SK-N-SH (cell line): Measurements from ENCODE around the gene SMCHD1. TPM values are rescaled to one million over a fixed set of nuclear protein-coding genes. Genes with fewer than 3 reads are reported as not detected.

Experiments used
- CTCF ChIA-PET: fragments of 300-600, 350-600 bp; formaldehyde crosslinking; extraction: SDS; loops from one replicate; lab custom pipeline; 2021; lab: Yijun Ruan, JAX
- POLR2A ChIA-PET: fragments of 350-600 bp; sonication (Branson Sonifier 250); formaldehyde crosslinking; extraction: SDS; loops from one replicate; lab custom pipeline; 2020; ENCODE audit warnings: antibody characterized with exemption, inconsistent platforms; lab: Yijun Ruan, JAX
- DNase-seq: peaks from one replicate; pipeline ENCODE4 v3.0.0; 2012
- H2AFZ ChIP-seq: fragments of 200-600 bp; sonication (generic); 2 replicates; pipeline ENCODE4 v1.8.1; 2016; ENCODE audit warnings: antibody characterized with exemption, mild to moderate bottlenecking, low read depth
- H3F3A ChIP-seq: fragments of 200-600 bp; sonication (generic); replicated peaks from 2 replicates; pipeline ENCODE3; 2016; ENCODE audit warnings: antibody characterized with exemption, mild to moderate bottlenecking; ENCODE audit not compliant: insufficient read depth
- H3K27ac ChIP-seq, 2 experiments: fragments of 200-500 bp in 1 of 2; fragments of 200-600 bp in 1 of 2; sonication (Bioruptor generic) in 1 of 2; sonication (generic), shearing (Covaris generic) in 1 of 2; 2 replicates each; pipeline versions ENCODE4 v1.5.1 to v1.6.1; 2014 to 2016; ENCODE audit warnings: low read depth in 2 of 2, inconsistent platforms in 1 of 2, low read length in 1 of 2, mild to moderate bottlenecking in 1 of 2, mixed read lengths in 1 of 2
- H3K27me3 ChIP-seq: fragments of 200-600 bp; sonication (generic), shearing (Covaris generic); 2 replicates; pipeline ENCODE4 v1.6.1; 2016; ENCODE audit warnings: mixed run types; ENCODE audit not compliant: insufficient read depth
- H3K36me3 ChIP-seq, 2 experiments: fragments of 200-500 bp in 1 of 2; fragments of 200-600 bp in 1 of 2; sonication (Bioruptor generic) in 1 of 2; sonication (generic) in 1 of 2; replicated peaks in 1 of 2; 2 replicates each; pipeline versions ENCODE3 to v1.5.1; 2014 to 2016; ENCODE audit warnings: low read length in 1 of 2, mild to moderate bottlenecking in 1 of 2; ENCODE audit not compliant: insufficient read depth in 2 of 2, control insufficient read depth in 1 of 2
- H3K4me1 ChIP-seq, 2 experiments: fragments of 200-500 bp in 1 of 2; fragments of 200-600 bp in 1 of 2; sonication (Bioruptor generic) in 1 of 2; sonication (generic), shearing (Covaris generic) in 1 of 2; 2 replicates each; pipeline versions ENCODE4 v1.5.1 to v1.6.1; 2014 to 2016; ENCODE audit warnings: low read depth in 1 of 2, low read length in 1 of 2, mixed run types in 1 of 2; ENCODE audit not compliant: insufficient read depth in 2 of 2, control insufficient read depth in 1 of 2
- H3K4me2 ChIP-seq: fragments of 200-600 bp; sonication (generic), shearing (Covaris generic); 2 replicates; pipeline ENCODE4 v1.6.1; 2017; ENCODE audit warnings: mixed run types
- H3K4me3 ChIP-seq, 2 experiments: fragments of 200-500 bp in 1 of 2; fragments of 200-600 bp in 1 of 2; sonication (Bioruptor generic) in 1 of 2; sonication (generic), shearing (Covaris generic) in 1 of 2; 2 replicates each; pipeline versions ENCODE4 v1.5.1 to v1.8.1; 2014 to 2016; ENCODE audit warnings: low read depth in 2 of 2, inconsistent platforms in 1 of 2, low read length in 1 of 2, mild to moderate bottlenecking in 1 of 2, mixed read lengths in 1 of 2, moderate library complexity in 1 of 2
- H3K79me2 ChIP-seq: fragments of 200-600 bp; sonication (generic); 2 replicates; pipeline ENCODE4 v1.8.1; 2017; ENCODE audit warnings: mild to moderate bottlenecking; ENCODE audit not compliant: insufficient read depth
- H3K9ac ChIP-seq: fragments of 200-600 bp; sonication (generic); 2 replicates; pipeline ENCODE4 v1.6.1; 2017; ENCODE audit warnings: mixed run types
- H3K9me2 ChIP-seq: fragments of 200-600 bp; sonication (generic); 2 replicates; pipeline ENCODE4 v1.6.1; 2017; ENCODE audit warnings: mixed run types
- H3K9me3 ChIP-seq: fragments of 200-600 bp; sonication (generic); 2 replicates; pipeline ENCODE4 v1.6.1; 2017; ENCODE audit warnings: mixed run types, mild to moderate bottlenecking, moderate library complexity
- H4K20me1 ChIP-seq: fragments of 200-600 bp; sonication (generic); 2 replicates; pipeline ENCODE4 v1.6.1; 2017; ENCODE audit warnings: mild to moderate bottlenecking, mixed run types; ENCODE audit not compliant: insufficient read depth
- EP300 ChIP-seq, 2 experiments: IDR thresholded peaks; 2 replicates each; pipeline versions ENCODE4 v1.4.0 to v1.6.1; 2012; ENCODE audit warnings: borderline replicate concordance in 1 of 2, low read depth in 1 of 2, low read length in 1 of 2
- EZH2phosphoT487 ChIP-seq: fragments of 200-600 bp; sonication (generic); IDR thresholded peaks from 2 replicates; pipeline ENCODE4 v1.6.1; 2017; ENCODE audit warnings: low read depth, mixed run types, mild to moderate bottlenecking, antibody characterized with exemption, moderate library complexity, borderline replicate concordance
- FOSL2 ChIP-seq: IDR thresholded peaks from 2 replicates; pipeline ENCODE4 v1.4.0; 2012; ENCODE audit warnings: low read depth, mild to moderate bottlenecking, moderate library complexity, borderline replicate concordance
- FOXJ3 ChIP-seq: sonication (generic); formaldehyde crosslinking; IDR thresholded peaks from 2 replicates; pipeline ENCODE4 v1.5.1; 2020; ENCODE audit warnings: mild to moderate bottlenecking, missing genetic modification reagents
- FOXM1 ChIP-seq: IDR thresholded peaks from 2 replicates; pipeline ENCODE4 v1.4.0; 2012; ENCODE audit warnings: low read depth, mild to moderate bottlenecking
- GABPA ChIP-seq: IDR thresholded peaks from 2 replicates; pipeline ENCODE4 v1.4.0; 2012; ENCODE audit warnings: low read depth, mild to moderate bottlenecking
- JUND ChIP-seq: IDR thresholded peaks from 2 replicates; pipeline ENCODE4 v1.4.0; 2012
- MEF2A ChIP-seq: IDR thresholded peaks from 2 replicates; pipeline ENCODE4 v1.4.0; 2012; ENCODE audit warnings: low read depth, borderline replicate concordance
- NFIC ChIP-seq: IDR thresholded peaks from 2 replicates; pipeline ENCODE4 v1.4.0; 2012; ENCODE audit warnings: borderline replicate concordance
- POLR2AphosphoS5 ChIP-seq: IDR thresholded peaks from 2 replicates; pipeline ENCODE4 v1.6.1; 2012; ENCODE audit warnings: low read depth, low read length
- RAD21 ChIP-seq: IDR thresholded peaks from 2 replicates; pipeline ENCODE4 v1.6.1; 2012; ENCODE audit warnings: mild to moderate bottlenecking, low read length
- RCOR1 ChIP-seq: fragments of 150-350 bp; IDR thresholded peaks from 2 replicates; pipeline ENCODE4 v1.6.1; 2017; ENCODE audit warnings: antibody characterized with exemption, low read length
- TAF1 ChIP-seq: IDR thresholded peaks from 2 replicates; pipeline ENCODE4 v1.6.1; 2012; ENCODE audit warnings: low read depth, mild to moderate bottlenecking, low read length, moderate library complexity, borderline replicate concordance
- TCF12 ChIP-seq: IDR thresholded peaks from 2 replicates; pipeline ENCODE4 v1.4.0; 2012
- TEAD4 ChIP-seq: IDR thresholded peaks from 2 replicates; pipeline ENCODE4 v1.4.0; 2012; ENCODE audit warnings: mild to moderate bottlenecking, borderline replicate concordance; ENCODE audit not compliant: insufficient read depth
- YY1 ChIP-seq: IDR thresholded peaks from 2 replicates; pipeline ENCODE4 v1.4.0; 2012; ENCODE audit warnings: low read depth, mild to moderate bottlenecking
- WGBS: methylation state at CpG from one replicate; pipeline ENCODE4 v1.1.6; 2017; ENCODE audit warnings: low lambda C conversion rate; 5-methylcytosine and 5-hydroxymethylcytosine counted together
- polyA plus RNA-seq, 3 experiments: library from polyadenylated mRNA; depleted of rRNA; stranded (reverse); fragments of >200 nt; gene quantifications; 2 replicates each; pipeline ENCODE4 v1.2.3, GENCODE V29; 2012
- TF ChIP-seq, protein P1 (sequence below): fragments of 150-350 bp; IDR thresholded peaks from 2 replicates; pipeline ENCODE4 v1.6.1; 2017; ENCODE audit warnings: antibody characterized with exemption, low read length, low read depth, borderline replicate concordance
- TF ChIP-seq, protein P2 (sequence below): IDR thresholded peaks from 2 replicates; pipeline ENCODE4 v1.4.0; 2012; ENCODE audit warnings: low read depth, borderline replicate concordance
- TF ChIP-seq, protein P3 (sequence below): IDR thresholded peaks from 2 replicates; pipeline ENCODE4 v1.4.0; 2012; ENCODE audit warnings: low read depth
- TF ChIP-seq, protein P4 (sequence below): IDR thresholded peaks from 2 replicates; pipeline ENCODE4; 2012
- TF ChIP-seq, protein P5 (sequence below): IDR thresholded peaks from 2 replicates; pipeline ENCODE4 v1.4.0; 2012; ENCODE audit warnings: low read depth, borderline replicate concordance
- TF ChIP-seq, protein P6 (sequence below): fragments of 200-600 bp; sonication (generic); IDR thresholded peaks from 2 replicates; pipeline ENCODE4 v1.6.1; 2017; ENCODE audit warnings: antibody characterized with exemption, mild to moderate bottlenecking, moderate library complexity

The SMCHD1 gene
- polyA plus RNA-seq, 1 of the 3 experiments (the other 2 are of a cell fraction), result 8.9 TPM

DNA sequence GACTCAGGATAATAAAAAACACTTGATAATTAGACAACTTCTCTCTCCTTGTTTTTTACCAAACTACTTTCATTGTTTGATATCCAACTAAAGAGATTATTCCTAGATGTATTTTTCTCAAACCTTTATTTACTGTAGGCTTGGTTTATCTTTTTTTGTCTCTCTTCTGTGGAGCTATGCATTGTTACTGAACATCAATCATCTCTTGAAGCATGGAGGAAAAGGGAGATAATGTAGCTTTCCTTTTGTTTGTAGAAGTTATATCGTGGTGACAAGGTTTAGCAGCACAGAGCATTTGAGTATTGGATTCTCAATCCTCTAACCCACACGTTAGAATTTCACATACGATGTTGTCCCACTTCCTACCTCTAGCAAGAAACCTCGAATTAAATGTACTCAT lies 41.7 kb downstream of the SMCHD1 start:
- WGBS, result 95% methylated on average over 4 of the region's 4 CpGs
- Histone ChIP-seq H3K79me2 (peaks cover 21% of the 10 kb centered on the region; the same call in 1 of the 2 replicates), H3K27ac (no peak overlapping the region), H3K4me2 (no peak overlapping the region), H3K27me3 (no peaks in the 10 kb centered on the region), H3K4me1 (no peaks in the 10 kb centered on the region), H2AFZ (no peak overlapping the region), H3K9ac (no peak overlapping the region), H3K36me3 (peaks cover 72 to 86% of the 10 kb centered on the region in 2 experiments), H3K9me2 (no peaks in the 10 kb centered on the region), H4K20me1 (no peaks in the 10 kb centered on the region), H3K9me3 (no peaks in the 10 kb centered on the region), H3K4me3 (no peak overlapping the region), H3F3A (no peaks in the 10 kb centered on the region)
- CTCF ChIA-PET, result interaction anchor here (1.2 kb wide), 1 partner anchor 20 kb away, joined by 3 read pairs; no protein-coding TSS in a partner anchor
- POLR2A ChIA-PET, result no interaction called here
- TF ChIP-seq, protein P1, sequence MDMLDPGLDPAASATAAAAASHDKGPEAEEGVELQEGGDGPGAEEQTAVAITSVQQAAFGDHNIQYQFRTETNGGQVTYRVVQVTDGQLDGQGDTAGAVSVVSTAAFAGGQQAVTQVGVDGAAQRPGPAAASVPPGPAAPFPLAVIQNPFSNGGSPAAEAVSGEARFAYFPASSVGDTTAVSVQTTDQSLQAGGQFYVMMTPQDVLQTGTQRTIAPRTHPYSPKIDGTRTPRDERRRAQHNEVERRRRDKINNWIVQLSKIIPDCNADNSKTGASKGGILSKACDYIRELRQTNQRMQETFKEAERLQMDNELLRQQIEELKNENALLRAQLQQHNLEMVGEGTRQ, result no peak
- TF ChIP-seq, protein P2, sequence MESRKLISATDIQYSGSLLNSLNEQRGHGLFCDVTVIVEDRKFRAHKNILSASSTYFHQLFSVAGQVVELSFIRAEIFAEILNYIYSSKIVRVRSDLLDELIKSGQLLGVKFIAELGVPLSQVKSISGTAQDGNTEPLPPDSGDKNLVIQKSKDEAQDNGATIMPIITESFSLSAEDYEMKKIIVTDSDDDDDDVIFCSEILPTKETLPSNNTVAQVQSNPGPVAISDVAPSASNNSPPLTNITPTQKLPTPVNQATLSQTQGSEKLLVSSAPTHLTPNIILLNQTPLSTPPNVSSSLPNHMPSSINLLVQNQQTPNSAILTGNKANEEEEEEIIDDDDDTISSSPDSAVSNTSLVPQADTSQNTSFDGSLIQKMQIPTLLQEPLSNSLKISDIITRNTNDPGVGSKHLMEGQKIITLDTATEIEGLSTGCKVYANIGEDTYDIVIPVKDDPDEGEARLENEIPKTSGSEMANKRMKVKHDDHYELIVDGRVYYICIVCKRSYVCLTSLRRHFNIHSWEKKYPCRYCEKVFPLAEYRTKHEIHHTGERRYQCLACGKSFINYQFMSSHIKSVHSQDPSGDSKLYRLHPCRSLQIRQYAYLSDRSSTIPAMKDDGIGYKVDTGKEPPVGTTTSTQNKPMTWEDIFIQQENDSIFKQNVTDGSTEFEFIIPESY, result no peak
- TF ChIP-seq TAF1 (no peak), FOXJ3 (CRISPR knock-in tag) (no peak), EZH2phosphoT487 (no peak), EP300 (IDR thresholded peaks at IDR 0.05; ENCODE audit: borderline replicate concordance in 1 of 2, low read depth in 1 of 2, low read length in 1 of 2) (no peak), GABPA (no peak), FOSL2 (no peak), RCOR1 (no peak), POLR2AphosphoS5 (no peak), FOXM1 (no peak), RAD21 (no peak)
- TF ChIP-seq, protein P3, sequence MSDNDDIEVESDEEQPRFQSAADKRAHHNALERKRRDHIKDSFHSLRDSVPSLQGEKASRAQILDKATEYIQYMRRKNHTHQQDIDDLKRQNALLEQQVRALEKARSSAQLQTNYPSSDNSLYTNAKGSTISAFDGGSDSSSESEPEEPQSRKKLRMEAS, result no peak
- TF ChIP-seq, protein P4, sequence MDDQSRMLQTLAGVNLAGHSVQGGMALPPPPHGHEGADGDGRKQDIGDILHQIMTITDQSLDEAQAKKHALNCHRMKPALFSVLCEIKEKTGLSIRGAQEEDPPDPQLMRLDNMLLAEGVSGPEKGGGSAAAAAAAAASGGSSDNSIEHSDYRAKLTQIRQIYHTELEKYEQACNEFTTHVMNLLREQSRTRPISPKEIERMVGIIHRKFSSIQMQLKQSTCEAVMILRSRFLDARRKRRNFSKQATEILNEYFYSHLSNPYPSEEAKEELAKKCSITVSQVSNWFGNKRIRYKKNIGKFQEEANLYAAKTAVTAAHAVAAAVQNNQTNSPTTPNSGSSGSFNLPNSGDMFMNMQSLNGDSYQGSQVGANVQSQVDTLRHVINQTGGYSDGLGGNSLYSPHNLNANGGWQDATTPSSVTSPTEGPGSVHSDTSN, result no peak
- no peak for DNase-seq

DNA sequence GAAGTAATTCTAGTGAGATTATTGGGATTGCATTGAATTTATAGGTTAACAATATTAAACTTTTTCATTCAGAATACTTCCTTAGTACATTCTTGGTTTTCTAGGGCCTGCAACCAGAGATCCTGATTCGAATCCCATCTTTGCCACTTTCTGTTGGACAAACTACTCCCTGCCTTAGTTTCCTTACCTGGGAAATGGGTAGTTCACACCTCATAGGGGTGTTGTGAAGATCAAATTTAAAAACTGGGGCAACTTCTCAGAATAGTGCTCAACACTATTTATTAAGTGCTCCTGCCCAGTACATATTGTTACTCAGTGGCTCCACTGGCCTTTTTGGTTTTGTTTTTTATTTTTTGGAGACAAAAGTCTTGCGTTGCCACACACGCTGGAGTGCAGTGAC lies 43.5 kb downstream of the SMCHD1 start:
- Histone ChIP-seq H3F3A (peaks cover 4% of the 10 kb centered on the region), H3K27me3 (no peaks in the 10 kb centered on the region), H3K9me3 (no peaks in the 10 kb centered on the region), H3K36me3 (peaks cover 78 to 94% of the 10 kb centered on the region in 2 experiments), H3K4me2 (no peak overlapping the region), H2AFZ (no peak overlapping the region), H3K4me3 (no peak overlapping the region), H3K4me1 (no peaks in the 10 kb centered on the region), H3K79me2 (peaks cover 4% of the 10 kb centered on the region; the same call in 1 of the 2 replicates), H3K27ac (no peak overlapping the region), H3K9ac (no peak overlapping the region), H3K9me2 (no peaks in the 10 kb centered on the region), H4K20me1 (no peaks in the 10 kb centered on the region)
- 65% methylated on average over 3 of the region's 3 CpGs for WGBS
- ChIA-PET POLR2A (no interaction called here), CTCF (no interaction called here)
- DNase-seq, result no peak
- TF ChIP-seq NFIC, result no peak
- no peak for TF ChIP-seq TCF12
- TF ChIP-seq, protein P5, sequence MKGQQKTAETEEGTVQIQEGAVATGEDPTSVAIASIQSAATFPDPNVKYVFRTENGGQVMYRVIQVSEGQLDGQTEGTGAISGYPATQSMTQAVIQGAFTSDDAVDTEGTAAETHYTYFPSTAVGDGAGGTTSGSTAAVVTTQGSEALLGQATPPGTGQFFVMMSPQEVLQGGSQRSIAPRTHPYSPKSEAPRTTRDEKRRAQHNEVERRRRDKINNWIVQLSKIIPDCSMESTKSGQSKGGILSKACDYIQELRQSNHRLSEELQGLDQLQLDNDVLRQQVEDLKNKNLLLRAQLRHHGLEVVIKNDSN, result no peak
- no peak for TF ChIP-seq RCOR1
- TF ChIP-seq, protein P4, result no peak
- no peak for TF ChIP-seq MEF2A
- no peak for TF ChIP-seq POLR2AphosphoS5
- TF ChIP-seq, protein P6, sequence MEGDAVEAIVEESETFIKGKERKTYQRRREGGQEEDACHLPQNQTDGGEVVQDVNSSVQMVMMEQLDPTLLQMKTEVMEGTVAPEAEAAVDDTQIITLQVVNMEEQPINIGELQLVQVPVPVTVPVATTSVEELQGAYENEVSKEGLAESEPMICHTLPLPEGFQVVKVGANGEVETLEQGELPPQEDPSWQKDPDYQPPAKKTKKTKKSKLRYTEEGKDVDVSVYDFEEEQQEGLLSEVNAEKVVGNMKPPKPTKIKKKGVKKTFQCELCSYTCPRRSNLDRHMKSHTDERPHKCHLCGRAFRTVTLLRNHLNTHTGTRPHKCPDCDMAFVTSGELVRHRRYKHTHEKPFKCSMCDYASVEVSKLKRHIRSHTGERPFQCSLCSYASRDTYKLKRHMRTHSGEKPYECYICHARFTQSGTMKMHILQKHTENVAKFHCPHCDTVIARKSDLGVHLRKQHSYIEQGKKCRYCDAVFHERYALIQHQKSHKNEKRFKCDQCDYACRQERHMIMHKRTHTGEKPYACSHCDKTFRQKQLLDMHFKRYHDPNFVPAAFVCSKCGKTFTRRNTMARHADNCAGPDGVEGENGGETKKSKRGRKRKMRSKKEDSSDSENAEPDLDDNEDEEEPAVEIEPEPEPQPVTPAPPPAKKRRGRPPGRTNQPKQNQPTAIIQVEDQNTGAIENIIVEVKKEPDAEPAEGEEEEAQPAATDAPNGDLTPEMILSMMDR, result no peak
- no peak for TF ChIP-seq JUND
- TF ChIP-seq TEAD4, result no peak
- no peak for TF ChIP-seq YY1
